ENCODE measurements around the gene GFRA1. TPM values are rescaled to one million over a fixed set of nuclear protein-coding genes. Genes with fewer than 3 reads are reported as not detected.

GFRA1 gene
- total and polyA plus RNA-seq, 2 of the 8 experiments (the other 6 are each of a cell fraction or from before 2014, with no cell fraction given) = 1.1 to 2.0 TPM

- POLR2A ChIA-PET (ENCODE audit: partially characterized antibody) = no interaction called here
- H3K4me1 ChIP-seq (replicated peaks in 1 of 4; ENCODE audit: control insufficient read depth in 3 of 4, insufficient read depth in 4 of 4, low read length in 3 of 4) = no peaks in the 10 kb centered on the region; a peak in 1 of 7 replicates
- H3K23me2 ChIP-seq (ENCODE audit: low read depth, low read length) = no peaks in the 10 kb centered on the region; the same call in 1 of the 2 replicates
- peaks cover 0 to 2% of the 10 kb centered on the region in 2 experiments for H4K20me1 ChIP-seq (replicated peaks in 1 of 2; ENCODE audit: control insufficient read depth in 1 of 2, insufficient read depth in 2 of 2, low read length in 2 of 2)
- no peak overlapping the region for H3K14ac ChIP-seq (ENCODE audit: insufficient read length)
- H3K4ac ChIP-seq (replicated peaks; ENCODE audit: insufficient read length, low read depth, low read length) = no peak overlapping the region
- no peak overlapping the region for H4K8ac ChIP-seq (ENCODE audit: extremely low read depth, insufficient read depth, low read length)
- H2BK12ac ChIP-seq (ENCODE audit: low read depth, low read length) = no peak overlapping the region
- H2BK120ac ChIP-seq (replicated peaks; ENCODE audit: low read depth, low read length) = no peak overlapping the region
- H2AFZ ChIP-seq (ENCODE audit: low read length) = no peak overlapping the region
- no peak overlapping the region for H3K9ac ChIP-seq (replicated peaks in 1 of 4; ENCODE audit: extremely low read depth in 1 of 4, low read depth in 3 of 4, low read length in 3 of 4)
- H2BK5ac ChIP-seq (ENCODE audit: low read depth, low read length) = no peak overlapping the region
- no peak overlapping the region for H3K27ac ChIP-seq (ENCODE audit: low read depth, low read length)
- H4K91ac ChIP-seq (replicated peaks; ENCODE audit: insufficient read length, low read length) = no peak overlapping the region
- no peak for FAIRE-seq
- no peak overlapping the region for H2BK15ac ChIP-seq (ENCODE audit: low read length)
- no peak overlapping the region for H3K18ac ChIP-seq (ENCODE audit: extremely low read depth, low read length)
- no peaks in the 10 kb centered on the region for H3K79me2 ChIP-seq (ENCODE audit: control insufficient read depth in 1 of 2, insufficient read depth in 2 of 2, low read length in 2 of 2)
- DNase-seq (ENCODE audit: low read depth in 1 of 2, low spot score in 2 of 2) = no peak
- no peaks in the 10 kb centered on the region for H3K79me1 ChIP-seq (ENCODE audit: low read depth, low read length)
- H2AK5ac ChIP-seq (ENCODE audit: low read depth, low read length) = no peak overlapping the region
- H3K56ac ChIP-seq (replicated peaks; ENCODE audit: insufficient read length, low read depth, low read length) = no peak overlapping the region
- H3K23ac ChIP-seq (ENCODE audit: insufficient read length) = no peak overlapping the region
- no peaks in the 10 kb centered on the region for H3K36me3 ChIP-seq (ENCODE audit: control insufficient read depth in 2 of 4, insufficient read depth in 4 of 4, low read length in 3 of 4)
- no peak overlapping the region for H2BK20ac ChIP-seq (ENCODE audit: low read length)
- H3K4me3 ChIP-seq (ENCODE audit: extremely low read depth in 1 of 4, insufficient read depth in 2 of 4, low read depth in 3 of 4, low read length in 4 of 4) = no peak overlapping the region
- H3K9me3 ChIP-seq (ENCODE audit: insufficient read depth in 2 of 2, low read depth in 1 of 2, low read length in 1 of 2) = no peaks in the 10 kb centered on the region
- no peak overlapping the region for H4K5ac ChIP-seq (ENCODE audit: insufficient read length, low read depth, low read length)
- no peaks in the 10 kb centered on the region for H3K27me3 ChIP-seq (replicated peaks in 1 of 4; ENCODE audit: control insufficient read depth in 3 of 4, extremely low read depth in 1 of 4, insufficient read depth in 3 of 4, low read length in 3 of 4)
- H3K4me2 ChIP-seq (ENCODE audit: insufficient read depth in 1 of 2, low read depth in 2 of 2, low read length in 2 of 2) = no peak overlapping the region
- CTCF ChIA-PET (ENCODE audit: partially characterized antibody) = no interaction called here
- TF ChIP-seq SP1 (IDR thresholded peaks at IDR 0.05; ENCODE audit: low read depth, low read length) = no peak
- no peak for TF ChIP-seq RBBP5 (IDR thresholded peaks at IDR 0.05; ENCODE audit: borderline replicate concordance, low read depth, low read length)
- no peak for TF ChIP-seq BCL11A (IDR thresholded peaks at IDR 0.05; ENCODE audit: low read depth in 2 of 2, low read length in 2 of 2)
- TF ChIP-seq USF2 (IDR thresholded peaks at IDR 0.05; ENCODE audit: low read length) = no peak
- TF ChIP-seq BRCA1 (IDR thresholded peaks at IDR 0.05; ENCODE audit: low read depth, low read length) = no peak
- TF ChIP-seq MAFK (IDR thresholded peaks at IDR 0.05; ENCODE audit: low read depth, low read length) = no peak
- TF ChIP-seq POU5F1 (IDR thresholded peaks at IDR 0.05; ENCODE audit: low read depth, low read length) = no peak
- TF ChIP-seq KDM5A (IDR thresholded peaks at IDR 0.05; ENCODE audit: low read length) = no peak
- no peak for TF ChIP-seq ZNF274 (IDR thresholded peaks at IDR 0.05; ENCODE audit: borderline replicate concordance, extremely low read depth, low read length)
- TF ChIP-seq FOSL1 (IDR thresholded peaks at IDR 0.05; ENCODE audit: insufficient read depth, low read depth, low read length) = no peak
- no peak for TF ChIP-seq JUN (IDR thresholded peaks at IDR 0.05; ENCODE audit: low read depth, low read length)
- no peak for TF ChIP-seq KDM4A (IDR thresholded peaks at IDR 0.05; ENCODE audit: low read depth, low read length, severe bottlenecking)
- no peak for TF ChIP-seq CTBP2 (IDR thresholded peaks at IDR 0.05; ENCODE audit: borderline replicate concordance, insufficient read depth, insufficient read length, low read length)
- TF ChIP-seq NANOG (IDR thresholded peaks at IDR 0.05; ENCODE audit: insufficient read depth, low read depth, low read length, poor library complexity, severe bottlenecking) = no peak
Measured at GRCh38 chr10:116151076-116151475, 121.9 kb downstream of the GFRA1 start.
